HepG2 (cell line): Measurements from ENCODE around the gene FOXP3. TPM values are rescaled to one million over a fixed set of nuclear protein-coding genes. Genes with fewer than 3 reads are reported as not detected.

Source experiments
- ATAC-seq: fragments of 200-7000 bp; cut with Tn5 transposase; 3 replicates; pipeline ENCODE4 v1.9.1; 2020; ENCODE audit warnings: mild to moderate bottlenecking, moderate library complexity
- BruUV-seq: library from RNA; stranded (reverse); fragments of 400-500 nt; replicated peaks from 2 replicates; lab custom pipeline; 2021; lab: Mats Ljungman, UMichigan
- CTCF ChIA-PET: fragments of 300-600 bp; formaldehyde crosslinking; extraction: SDS; loops from one replicate; lab custom pipeline; 2021; ENCODE audit warnings: low total read pairs, inconsistent platforms, low intra/inter-chr PET ratio; lab: Yijun Ruan, JAX
- POLR2A ChIA-PET: fragments of 350-600 bp; sonication (Branson Sonifier 250); formaldehyde crosslinking; loops from one replicate; lab custom pipeline; 2020; ENCODE audit warnings: antibody characterized with exemption, inconsistent platforms; lab: Yijun Ruan, JAX
- DNase-seq: peaks from one replicate; pipeline ENCODE4 v3.0.0-alpha.2; 2015; ENCODE audit warnings: low spot score
- FAIRE-seq: peaks from 3 replicates; lab custom pipeline; 2011; peaks lifted over from hg19 to GRCh38; lab: Jason Lieb, UNC
- H2AFZ ChIP-seq: one replicate; pipeline ENCODE4 v1.6.1; 2011; ENCODE audit warnings: low read length, inconsistent platforms
- H3K27ac ChIP-seq: fragments of 300-600 bp; 3 replicates; pipeline ENCODE4 v1.8.0; 2011; ENCODE audit warnings: mixed run types, mild to moderate bottlenecking, mixed read lengths, low read length, inconsistent platforms; ENCODE audit not compliant: insufficient read depth; ENCODE audit errors: extremely low read length
- H3K27me3 ChIP-seq, 2 experiments: fragments of 200-600 bp in 1 of 2; 2 replicates in 1 of 2; 3 replicates in 1 of 2; pipeline versions ENCODE4 v1.6.0 to v1.8.0; 2011; ENCODE audit warnings: low read length in 2 of 2, mild to moderate bottlenecking in 2 of 2, moderate library complexity in 2 of 2, inconsistent platforms in 1 of 2; ENCODE audit not compliant: insufficient read depth in 2 of 2, control insufficient read depth in 1 of 2
- H3K36me3 ChIP-seq, 2 experiments: fragments of 200-600 bp in 1 of 2; replicated peaks in 1 of 2; 2 replicates in 1 of 2; 3 replicates in 1 of 2; pipeline versions ENCODE4 v1.5.1 to v1.8.0; 2011; ENCODE audit warnings: low read length in 2 of 2, inconsistent platforms in 1 of 2; ENCODE audit not compliant: insufficient read depth in 2 of 2, control insufficient read depth in 1 of 2
- H3K4me1 ChIP-seq: 2 replicates; pipeline ENCODE4 v1.5.1; 2012; ENCODE audit warnings: low read length, inconsistent platforms; ENCODE audit not compliant: insufficient read depth
- H3K4me2 ChIP-seq: 2 replicates; pipeline ENCODE4 v1.6.0; 2011; ENCODE audit warnings: low read depth, low read length, inconsistent platforms
- H3K4me3 ChIP-seq, 3 experiments: fragments of 200-600 bp in 1 of 3; sonication (generic), shearing (Covaris generic) in 1 of 3; replicated peaks in 1 of 3; 2 replicates each; pipeline ENCODE4 v1.5.1; 2011 to 2016; ENCODE audit warnings: low read length in 3 of 3, inconsistent platforms in 2 of 3, low read depth in 2 of 3, mild to moderate bottlenecking in 2 of 3, control low read depth in 1 of 3, mixed read lengths in 1 of 3; ENCODE audit not compliant: insufficient read depth in 1 of 3
- H3K79me2 ChIP-seq: one replicate; pipeline ENCODE4 v1.6.1; 2011; ENCODE audit warnings: low read length, inconsistent platforms; ENCODE audit not compliant: insufficient read depth
- H3K9ac ChIP-seq: 2 replicates; pipeline ENCODE4 v1.6.0; 2011; ENCODE audit warnings: mild to moderate bottlenecking, low read depth, low read length, inconsistent platforms; ENCODE audit not compliant: insufficient read depth
- H3K9me3 ChIP-seq: 2 replicates; pipeline ENCODE4 v1.5.1; 2012; ENCODE audit warnings: mild to moderate bottlenecking, low read length
- H4K20me1 ChIP-seq: 2 replicates; pipeline ENCODE4 v1.6.0; 2011; ENCODE audit warnings: inconsistent platforms, mild to moderate bottlenecking, low read length, moderate library complexity; ENCODE audit not compliant: insufficient read depth
- AGO2 ChIP-seq: fragments of 200-400 bp; formaldehyde crosslinking; optimal IDR thresholded peaks from 2 replicates; pipeline ENCODE3; 2017; ENCODE audit warnings: mild to moderate bottlenecking, low read depth, low read length, moderate library complexity
- FOXM1 ChIP-seq: sonication (generic); formaldehyde crosslinking; IDR thresholded peaks from 2 replicates; pipeline ENCODE4 v1.5.0; 2020; ENCODE audit warnings: missing genetic modification reagents
- HCFC1 ChIP-seq: fragments of 150-350 bp; IDR thresholded peaks from 2 replicates; pipeline ENCODE4 v1.6.1; 2014; ENCODE audit warnings: low read depth, low read length
- PAX8 ChIP-seq: sonication (generic); formaldehyde crosslinking; IDR thresholded peaks from 2 replicates; pipeline ENCODE4 v1.8.0; 2022; ENCODE audit warnings: mild to moderate bottlenecking, missing genetic modification reagents, borderline replicate concordance
- ZNF543 ChIP-seq: sonication (generic); formaldehyde crosslinking; IDR thresholded peaks from 2 replicates; pipeline ENCODE4 v1.4.0; 2020; ENCODE audit warnings: mild to moderate bottlenecking, missing genetic modification reagents
- WGBS: methylation state at CpG from one replicate; pipeline ENCODE4 v1.1.6; 2017; ENCODE audit warnings: low lambda C conversion rate; 5-methylcytosine and 5-hydroxymethylcytosine counted together
- in situ Hi-C: cut with HindIII; loops from 2 replicates; pipeline ENCODE4 v1.10.0; 2017; ENCODE audit warnings: low pct_unique_long_range_greater_than_20kb; ENCODE audit not compliant: extremely low pct_ligation_motif_present
- intact Hi-C: fragments of 100-400 bp; cut with micrococcal nuclease; formaldehyde crosslinking; loops from one replicate; pipeline ENCODE4 v1.10.0; 2022; ENCODE audit not compliant: unreplicated experiment
- polyA plus RNA-seq, 8 experiments: library from polyadenylated mRNA; depleted of rRNA in 3 of 8; stranded (reverse) in 7 of 8; unstranded in 1 of 8; fragments of >200 nt; fragmentation: Illumina TruSeq in 4 of 8; extraction: Trizol in 4 of 8; gene quantifications; 2 replicates each; pipeline versions ENCODE4 v1.2.1 to v1.2.3, GENCODE V29; 2011 to 2016; ENCODE audit warnings: low read depth in 4 of 8, missing spikeins in 1 of 8, mixed read lengths in 1 of 8; ENCODE audit not compliant: insufficient read depth in 1 of 8
- total RNA-seq, 5 experiments: library from RNA; depleted of rRNA; stranded (reverse); fragments of >200 nt; fragmentation: Illumina TruSeq; extraction: Trizol; gene quantifications; 2 replicates each; pipeline ENCODE4 v1.2.3, GENCODE V29; 2016; ENCODE audit warnings: low read depth in 1 of 5
- TF ChIP-seq, protein P1 (sequence below): sonication (generic); formaldehyde crosslinking; IDR thresholded peaks from 2 replicates; pipeline ENCODE4 v1.5.0; 2020; ENCODE audit warnings: mild to moderate bottlenecking, missing genetic modification reagents
- TF ChIP-seq, protein P2 (sequence below), 2 experiments: fragments of 450-650 bp in 1 of 2; sonication (generic) in 1 of 2; formaldehyde crosslinking; IDR thresholded peaks; 2 replicates each; pipeline versions ENCODE4 v1.5.0 to v1.8.0; 2020 to 2022; ENCODE audit warnings: mild to moderate bottlenecking in 1 of 2, missing genetic modification reagents in 1 of 2
- TF ChIP-seq, protein P3 (sequence below): sonication (generic); formaldehyde crosslinking; IDR thresholded peaks from 2 replicates; pipeline ENCODE4 v1.4.0; 2020; ENCODE audit warnings: missing genetic modification reagents
- TF ChIP-seq, protein P4 (sequence below): sonication (generic); formaldehyde crosslinking; IDR thresholded peaks from 2 replicates; pipeline ENCODE4 v1.4.0; 2020; ENCODE audit warnings: missing genetic modification reagents

FOXP3 gene
- total and polyA plus RNA-seq, 2 of the 13 experiments (the other 11 are each of a cell fraction or from before 2014, with no cell fraction given) = 0.04 TPM; not detected in 1

DNA sequence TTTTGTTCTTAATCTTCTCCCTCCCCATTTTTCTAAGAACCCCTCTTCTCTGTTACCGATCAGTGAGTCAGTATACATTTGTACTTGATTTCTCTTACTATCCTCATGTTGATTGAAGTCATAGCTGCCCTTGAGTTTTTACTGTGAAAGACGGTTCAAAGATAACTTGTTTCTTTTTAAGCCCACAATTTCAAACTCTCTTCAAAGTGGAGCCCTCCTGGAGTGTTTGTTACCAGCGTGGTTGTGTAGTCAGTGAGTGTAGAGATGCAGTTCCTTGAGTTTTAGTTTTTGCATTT is 13.0 kb upstream of the FOXP3 start (continued):
- TF ChIP-seq ZNF543 (CRISPR knock-in tag) (no peak), PAX8 (CRISPR knock-in tag) (no peak), FOXM1 (no peak), HCFC1 (no peak)
- TF ChIP-seq, protein P1, sequence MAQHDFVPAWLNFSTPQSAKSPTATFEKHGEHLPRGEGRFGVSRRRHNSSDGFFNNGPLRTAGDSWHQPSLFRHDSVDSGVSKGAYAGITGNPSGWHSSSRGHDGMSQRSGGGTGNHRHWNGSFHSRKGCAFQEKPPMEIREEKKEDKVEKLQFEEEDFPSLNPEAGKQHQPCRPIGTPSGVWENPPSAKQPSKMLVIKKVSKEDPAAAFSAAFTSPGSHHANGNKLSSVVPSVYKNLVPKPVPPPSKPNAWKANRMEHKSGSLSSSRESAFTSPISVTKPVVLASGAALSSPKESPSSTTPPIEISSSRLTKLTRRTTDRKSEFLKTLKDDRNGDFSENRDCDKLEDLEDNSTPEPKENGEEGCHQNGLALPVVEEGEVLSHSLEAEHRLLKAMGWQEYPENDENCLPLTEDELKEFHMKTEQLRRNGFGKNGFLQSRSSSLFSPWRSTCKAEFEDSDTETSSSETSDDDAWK (CRISPR knock-in tag) = no peak
- TF ChIP-seq, protein P2, sequence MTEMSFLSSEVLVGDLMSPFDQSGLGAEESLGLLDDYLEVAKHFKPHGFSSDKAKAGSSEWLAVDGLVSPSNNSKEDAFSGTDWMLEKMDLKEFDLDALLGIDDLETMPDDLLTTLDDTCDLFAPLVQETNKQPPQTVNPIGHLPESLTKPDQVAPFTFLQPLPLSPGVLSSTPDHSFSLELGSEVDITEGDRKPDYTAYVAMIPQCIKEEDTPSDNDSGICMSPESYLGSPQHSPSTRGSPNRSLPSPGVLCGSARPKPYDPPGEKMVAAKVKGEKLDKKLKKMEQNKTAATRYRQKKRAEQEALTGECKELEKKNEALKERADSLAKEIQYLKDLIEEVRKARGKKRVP (CRISPR knock-in tag; IDR thresholded peaks at IDR 0.05) = no peak
- TF ChIP-seq, protein P3, sequence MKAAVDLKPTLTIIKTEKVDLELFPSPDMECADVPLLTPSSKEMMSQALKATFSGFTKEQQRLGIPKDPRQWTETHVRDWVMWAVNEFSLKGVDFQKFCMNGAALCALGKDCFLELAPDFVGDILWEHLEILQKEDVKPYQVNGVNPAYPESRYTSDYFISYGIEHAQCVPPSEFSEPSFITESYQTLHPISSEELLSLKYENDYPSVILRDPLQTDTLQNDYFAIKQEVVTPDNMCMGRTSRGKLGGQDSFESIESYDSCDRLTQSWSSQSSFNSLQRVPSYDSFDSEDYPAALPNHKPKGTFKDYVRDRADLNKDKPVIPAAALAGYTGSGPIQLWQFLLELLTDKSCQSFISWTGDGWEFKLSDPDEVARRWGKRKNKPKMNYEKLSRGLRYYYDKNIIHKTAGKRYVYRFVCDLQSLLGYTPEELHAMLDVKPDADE (CRISPR knock-in tag) = no peak

DNA sequence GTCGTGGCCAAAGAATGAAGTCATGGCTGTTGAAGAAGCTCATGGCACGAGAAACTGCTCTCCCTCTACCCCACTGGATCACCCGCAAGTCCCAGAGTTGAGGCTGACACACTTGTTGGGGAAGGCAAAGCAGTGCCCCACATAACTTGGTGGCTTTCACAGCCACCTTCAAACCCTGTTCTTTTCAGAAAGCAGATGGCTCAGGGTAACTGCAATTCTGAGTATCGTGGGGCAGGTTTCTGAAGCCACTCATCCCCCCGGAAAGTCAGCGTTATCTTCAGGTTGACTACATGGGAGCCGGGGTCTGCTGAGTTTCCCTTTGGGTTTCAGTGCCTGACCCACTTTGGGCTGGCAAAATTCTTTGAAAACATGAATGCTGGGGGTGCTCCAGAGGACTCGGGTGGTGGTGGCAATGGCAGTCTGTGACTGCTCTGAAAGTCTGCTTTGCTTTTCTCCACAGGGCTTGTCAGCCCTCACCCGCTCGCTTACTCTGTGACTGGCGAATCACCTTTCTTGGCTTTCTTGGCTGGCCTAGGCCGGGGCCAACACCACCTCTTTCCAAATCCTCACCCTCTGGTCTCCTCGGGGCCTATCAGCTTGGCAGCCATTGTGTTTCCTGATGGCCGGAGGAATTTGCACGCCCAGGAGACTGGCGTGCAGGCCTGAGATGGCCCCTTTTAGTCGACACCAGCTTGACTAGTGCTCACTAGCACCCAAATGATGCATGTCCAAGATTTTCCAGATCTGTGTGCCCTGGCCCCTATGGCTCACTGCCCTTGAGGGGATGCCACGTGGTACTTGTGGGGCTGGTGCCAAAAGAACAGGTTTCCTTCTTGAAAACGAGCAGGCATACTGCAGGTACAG is 12.4 kb upstream of the FOXP3 start:
- no peaks in the 10 kb centered on the region for H3K9me3 ChIP-seq
- in situ Hi-C loops = no loop called here
- no peak overlapping the region for H3K9ac ChIP-seq
- no peak overlapping the region for H3K4me2 ChIP-seq
- H2AFZ ChIP-seq = no peak overlapping the region
- no peaks in the 10 kb centered on the region for H3K36me3 ChIP-seq
- peaks cover 17% of the 10 kb centered on the region for H3K4me1 ChIP-seq
- no peaks in the 10 kb centered on the region for H4K20me1 ChIP-seq
- FAIRE-seq = no peak
- no TSS peak for BruUV-seq
- peaks cover 3% of the 10 kb centered on the region for H3K79me2 ChIP-seq
- intact Hi-C loops = no loop called here
- ChIA-PET CTCF (no interaction called here), POLR2A (no interaction called here)
- TF ChIP-seq, protein P4, sequence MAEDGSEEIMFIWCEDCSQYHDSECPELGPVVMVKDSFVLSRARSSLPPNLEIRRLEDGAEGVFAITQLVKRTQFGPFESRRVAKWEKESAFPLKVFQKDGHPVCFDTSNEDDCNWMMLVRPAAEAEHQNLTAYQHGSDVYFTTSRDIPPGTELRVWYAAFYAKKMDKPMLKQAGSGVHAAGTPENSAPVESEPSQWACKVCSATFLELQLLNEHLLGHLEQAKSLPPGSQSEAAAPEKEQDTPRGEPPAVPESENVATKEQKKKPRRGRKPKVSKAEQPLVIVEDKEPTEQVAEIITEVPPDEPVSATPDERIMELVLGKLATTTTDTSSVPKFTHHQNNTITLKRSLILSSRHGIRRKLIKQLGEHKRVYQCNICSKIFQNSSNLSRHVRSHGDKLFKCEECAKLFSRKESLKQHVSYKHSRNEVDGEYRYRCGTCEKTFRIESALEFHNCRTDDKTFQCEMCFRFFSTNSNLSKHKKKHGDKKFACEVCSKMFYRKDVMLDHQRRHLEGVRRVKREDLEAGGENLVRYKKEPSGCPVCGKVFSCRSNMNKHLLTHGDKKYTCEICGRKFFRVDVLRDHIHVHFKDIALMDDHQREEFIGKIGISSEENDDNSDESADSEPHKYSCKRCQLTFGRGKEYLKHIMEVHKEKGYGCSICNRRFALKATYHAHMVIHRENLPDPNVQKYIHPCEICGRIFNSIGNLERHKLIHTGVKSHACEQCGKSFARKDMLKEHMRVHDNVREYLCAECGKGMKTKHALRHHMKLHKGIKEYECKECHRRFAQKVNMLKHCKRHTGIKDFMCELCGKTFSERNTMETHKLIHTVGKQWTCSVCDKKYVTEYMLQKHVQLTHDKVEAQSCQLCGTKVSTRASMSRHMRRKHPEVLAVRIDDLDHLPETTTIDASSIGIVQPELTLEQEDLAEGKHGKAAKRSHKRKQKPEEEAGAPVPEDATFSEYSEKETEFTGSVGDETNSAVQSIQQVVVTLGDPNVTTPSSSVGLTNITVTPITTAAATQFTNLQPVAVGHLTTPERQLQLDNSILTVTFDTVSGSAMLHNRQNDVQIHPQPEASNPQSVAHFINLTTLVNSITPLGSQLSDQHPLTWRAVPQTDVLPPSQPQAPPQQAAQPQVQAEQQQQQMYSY (CRISPR knock-in tag) = no peak
- TF ChIP-seq AGO2 = peak; percentile 9
- H3K27ac ChIP-seq = no peak overlapping the region
- no peak overlapping the region for H3K4me3 ChIP-seq
- no peak for DNase-seq
- no peaks in the 10 kb centered on the region for H3K27me3 ChIP-seq
- peak; percentile 34; the same call in 1 of the 3 replicates for ATAC-seq
- 74% methylated on average over 4 of the region's 19 CpGs for WGBS
